Activated CD8-positive, alpha-beta T cell treated with anti-CD3 and anti-CD28 coated beads for 36 hours (primary cell): ENCODE results near the gene FBXL22. TPM values are rescaled to one million over a fixed set of nuclear protein-coding genes. Genes with fewer than 3 reads are reported as not detected.

ENCODE experiments used
- ATAC-seq: fragments of 200-7000 bp; cut with Tn5 transposase; one replicate; pipeline ENCODE4 v1.10.0; 2021; ENCODE audit warnings: mild to moderate bottlenecking, moderate library complexity
- CTCF ChIA-PET: fragments of 350-600 bp; sonication (Branson Sonifier 250); formaldehyde crosslinking; loops from one replicate; lab custom pipeline; 2021; ENCODE audit warnings: antibody characterized with exemption; lab: Charles Lee
- POLR2A ChIA-PET: fragments of 350-600 bp; sonication (Branson Sonifier 250); formaldehyde crosslinking; loops from one replicate; lab custom pipeline; 2021; ENCODE audit warnings: antibody characterized with exemption; lab: Charles Lee
- DNase-seq: peaks from one replicate; pipeline ENCODE4 v3.0.0-alpha.2; 2020
- H3K27ac Mint-ChIP-seq: one replicate; pipeline ENCODE4 v1.8.0; 2021; ENCODE audit warnings: mild to moderate bottlenecking, mixed read lengths
- H3K27me3 Mint-ChIP-seq: one replicate; pipeline ENCODE4 v1.8.0; 2021; ENCODE audit warnings: mixed read lengths
- H3K36me3 Mint-ChIP-seq: one replicate; pipeline ENCODE4 v1.8.0; 2021; ENCODE audit warnings: low read depth, mixed read lengths
- H3K4me1 Mint-ChIP-seq: one replicate; pipeline ENCODE4 v1.8.0; 2021; ENCODE audit warnings: low read depth, mixed read lengths
- H3K4me3 Mint-ChIP-seq: one replicate; pipeline ENCODE4 v1.8.0; 2021; ENCODE audit warnings: mild to moderate bottlenecking, moderate library complexity, mixed read lengths
- H3K9me3 Mint-ChIP-seq: one replicate; pipeline ENCODE4 v1.8.0; 2021; ENCODE audit warnings: mixed read lengths
- CTCF ChIP-seq: fragments of 200-600 bp; IDR thresholded peaks from one replicate; pipeline ENCODE4 v1.8.0; 2022; ENCODE audit warnings: antibody characterized with exemption, mild to moderate bottlenecking
- intact Hi-C: fragments of 100-400 bp; cut with micrococcal nuclease; formaldehyde crosslinking; loops from one replicate; pipeline ENCODE4 v1.10.0; 2022
- total RNA-seq, 2 experiments: library from RNA; stranded (reverse); gene quantifications; one replicate each; pipeline ENCODE4 v1.2.3, GENCODE V29; 2021

The FBXL22 gene
- total RNA-seq, 2 experiments from 2014 or later: 0.34 to 0.63 TPM

- H3K9me3 Mint-ChIP-seq: no peaks in the 10 kb centered on the region
- peaks cover 45% of the 10 kb centered on the region for H3K36me3 Mint-ChIP-seq
- peaks cover 64% of the 10 kb centered on the region for H3K4me1 Mint-ChIP-seq
- intact Hi-C loops: no loop called here
- no peak overlapping the region for H3K27ac Mint-ChIP-seq
- TF ChIP-seq CTCF: no peak
- no peak for ATAC-seq
- ChIA-PET POLR2A (no interaction called here), CTCF (no interaction called here)
- H3K4me3 Mint-ChIP-seq: no peak overlapping the region
- no peak for DNase-seq
- H3K27me3 Mint-ChIP-seq: no peaks in the 10 kb centered on the region
Observed at GRCh38 chr15:63555507-63555906, 41.7 kb upstream of the FBXL22 start.

GRCh38 chr15:63556246-63556645 is 40.9 kb upstream of the FBXL22 start:
- no peak for TF ChIP-seq CTCF
- H3K4me1 Mint-ChIP-seq: peaks cover 71% of the 10 kb centered on the region
- peak overlapping the region; percentile 49 for H3K27ac Mint-ChIP-seq
- peaks cover 52% of the 10 kb centered on the region for H3K36me3 Mint-ChIP-seq
- H3K4me3 Mint-ChIP-seq: no peak overlapping the region
- no peaks in the 10 kb centered on the region for H3K27me3 Mint-ChIP-seq
- CTCF ChIA-PET: interaction anchor here (0.8 to 1.0 kb wide), 2 partner anchors 10 to 69 kb away, joined by 3 read pairs; no protein-coding TSS in a partner anchor
- ATAC-seq (no peak), DNase-seq (no peak)
- no peaks in the 10 kb centered on the region for H3K9me3 Mint-ChIP-seq
- POLR2A ChIA-PET: no interaction called here
- intact Hi-C loops: no loop called here

GRCh38 chr15:63556736-63557135 is 40.5 kb upstream of the FBXL22 start:
- no peaks in the 10 kb centered on the region for H3K9me3 Mint-ChIP-seq
- DNase-seq (no peak), ATAC-seq (no peak)
- no peak overlapping the region for H3K27ac Mint-ChIP-seq
- intact Hi-C loops: no loop called here
- no peaks in the 10 kb centered on the region for H3K27me3 Mint-ChIP-seq
- ChIA-PET POLR2A (no interaction called here), CTCF (interaction anchor here (0.8 to 1.2 kb wide), 3 partner anchors 11 to 90 kb away, joined by 3 to 8 read pairs (median 3); no protein-coding TSS in a partner anchor)
- H3K4me3 Mint-ChIP-seq: no peak overlapping the region
- TF ChIP-seq CTCF: no peak
- peaks cover 75% of the 10 kb centered on the region for H3K4me1 Mint-ChIP-seq
- peaks cover 57% of the 10 kb centered on the region for H3K36me3 Mint-ChIP-seq

GRCh38 chr15:63559753-63560152 is 37.4 kb upstream of the FBXL22 start:
- Mint-ChIP-seq H3K4me3 (no peak overlapping the region), H3K27me3 (no peaks in the 10 kb centered on the region), H3K36me3 (peaks cover 54% of the 10 kb centered on the region), H3K4me1 (peaks cover 47% of the 10 kb centered on the region), H3K9me3 (no peaks in the 10 kb centered on the region), H3K27ac (peak overlapping the region; percentile 29)
- ATAC-seq: no peak
- no peak for DNase-seq
- ChIA-PET CTCF (interaction anchor here (1.0 to 1.4 kb wide), 2 partner anchors 9 to 34 kb away, joined by 3 read pairs; no protein-coding TSS in a partner anchor), POLR2A (interaction anchor here (0.9 to 3.6 kb wide), 5 partner anchors 10 to 56 kb away, joined by 3 to 8 read pairs (median 4); no protein-coding TSS in a partner anchor)
- TF ChIP-seq CTCF: no peak
- intact Hi-C loops: no loop called here

- no peak for TF ChIP-seq CTCF
- ATAC-seq (peak; percentile 88), DNase-seq (peak; percentile 52)
- no peak overlapping the region for H3K4me3 Mint-ChIP-seq
- H3K27me3 Mint-ChIP-seq: no peaks in the 10 kb centered on the region
- peaks cover 53% of the 10 kb centered on the region for H3K36me3 Mint-ChIP-seq
- intact Hi-C loops: no loop called here
- CTCF ChIA-PET: interaction anchor here (1.0 kb wide), 1 partner anchor 10 kb away, joined by 3 read pairs; no protein-coding TSS in a partner anchor
- POLR2A ChIA-PET: interaction anchor here (0.6 to 3.6 kb wide), 5 partner anchors 10 to 57 kb away, joined by 3 to 8 read pairs (median 4); no protein-coding TSS in a partner anchor
- peaks cover 45% of the 10 kb centered on the region for H3K4me1 Mint-ChIP-seq
- peak overlapping the region; percentile 83 for H3K27ac Mint-ChIP-seq
- no peaks in the 10 kb centered on the region for H3K9me3 Mint-ChIP-seq
Observed at GRCh38 chr15:63560741-63561448, 36.3 kb upstream of the FBXL22 start.
